ENCODE data around the gene ROR1. TPM values are rescaled to one million over a fixed set of nuclear protein-coding genes. Genes with fewer than 3 reads are reported as not detected.

The ROR1 gene
- total RNA-seq, 2 experiments from 2014 or later = not detected

DNA sequence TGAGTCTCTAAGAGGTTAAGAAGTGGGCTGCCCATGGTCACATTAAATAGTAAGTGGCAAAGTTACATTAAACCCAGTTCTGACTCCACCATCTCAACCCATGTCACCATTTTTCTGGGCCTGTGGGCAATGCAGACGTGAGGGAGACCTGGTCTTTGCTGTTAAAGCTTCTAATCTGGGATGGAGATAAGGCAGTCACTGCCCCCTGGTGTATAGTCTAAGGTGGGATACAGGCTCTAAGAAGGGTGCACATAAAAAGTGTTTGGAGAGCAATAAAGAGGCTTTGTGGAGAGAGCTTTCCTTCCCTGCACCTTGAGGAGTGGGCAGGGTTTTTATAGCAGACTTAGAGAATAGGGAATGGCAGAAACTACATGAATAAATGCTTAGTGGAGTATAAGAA, 141.3 kb downstream of the ROR1 start:
- Mint-ChIP-seq H3K36me3 (ENCODE audit: low read depth) (no peaks in the 10 kb centered on the region), H3K27ac (no peak overlapping the region)
- CTCF ChIA-PET = no interaction called here

DNA sequence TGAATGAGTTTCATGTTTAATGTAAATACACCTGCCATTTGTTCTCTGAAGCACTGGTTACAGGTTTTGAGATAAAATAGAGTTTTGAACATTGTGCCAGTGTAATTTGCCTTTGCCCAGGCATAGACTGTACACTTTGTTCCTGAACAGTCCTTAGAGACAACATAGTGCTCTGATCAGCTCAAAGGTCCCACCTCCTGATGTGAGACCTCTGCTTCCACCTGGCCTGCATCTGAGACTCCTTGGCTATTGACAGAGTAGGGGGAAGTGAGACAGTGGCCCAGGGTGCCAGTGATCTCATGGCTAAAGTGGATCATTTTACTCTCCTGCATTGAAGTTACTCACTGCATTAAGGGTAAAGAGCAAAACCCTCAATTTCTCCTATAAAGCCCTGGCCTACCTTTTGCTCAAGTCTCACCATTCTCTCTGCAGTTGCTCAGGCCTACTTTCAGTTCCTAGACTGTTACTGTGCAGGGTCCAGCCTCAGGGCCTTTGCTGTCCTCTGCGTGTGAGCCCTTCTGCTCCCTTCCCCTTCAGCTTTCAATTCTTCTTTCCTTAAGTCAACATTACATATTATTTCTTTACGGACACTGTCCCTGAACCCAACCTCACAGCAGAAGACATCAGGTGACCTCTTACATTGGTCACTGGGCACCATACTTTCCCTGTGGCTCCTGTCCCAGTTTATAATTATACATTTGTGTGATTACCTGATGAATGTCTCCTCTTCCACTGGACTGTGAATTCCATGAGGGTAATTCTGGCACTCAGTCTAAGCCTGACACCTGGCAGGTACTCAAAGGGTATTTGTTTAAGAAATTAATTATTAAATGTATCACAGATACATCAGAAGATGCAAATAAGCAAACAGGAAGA, 142.9 kb downstream of the ROR1 start:
- ATAC-seq (no peak), DNase-seq (no peak)
- ChIA-PET POLR2A (no interaction called here), CTCF (no interaction called here)
- Mint-ChIP-seq H3K27me3 (ENCODE audit: low read depth) (peaks cover 10% of the 10 kb centered on the region), H3K9me3 (ENCODE audit: insufficient read depth) (no peaks in the 10 kb centered on the region), H3K4me1 (ENCODE audit: low read depth) (no peaks in the 10 kb centered on the region), H3K27ac (no peak overlapping the region), H3K36me3 (ENCODE audit: low read depth) (no peaks in the 10 kb centered on the region), H3K4me3 (no peak overlapping the region)

More for the DNA sequence above, 141.3 kb downstream of the ROR1 start:
- H3K4me1 Mint-ChIP-seq (ENCODE audit: low read depth) = no peaks in the 10 kb centered on the region
- H3K9me3 Mint-ChIP-seq (ENCODE audit: insufficient read depth) = no peaks in the 10 kb centered on the region
- DNase-seq (no peak), ATAC-seq (no peak)
- peaks cover 7% of the 10 kb centered on the region for H3K27me3 Mint-ChIP-seq (ENCODE audit: low read depth)
- POLR2A ChIA-PET = no interaction called here
- no peak overlapping the region for H3K4me3 Mint-ChIP-seq

DNA sequence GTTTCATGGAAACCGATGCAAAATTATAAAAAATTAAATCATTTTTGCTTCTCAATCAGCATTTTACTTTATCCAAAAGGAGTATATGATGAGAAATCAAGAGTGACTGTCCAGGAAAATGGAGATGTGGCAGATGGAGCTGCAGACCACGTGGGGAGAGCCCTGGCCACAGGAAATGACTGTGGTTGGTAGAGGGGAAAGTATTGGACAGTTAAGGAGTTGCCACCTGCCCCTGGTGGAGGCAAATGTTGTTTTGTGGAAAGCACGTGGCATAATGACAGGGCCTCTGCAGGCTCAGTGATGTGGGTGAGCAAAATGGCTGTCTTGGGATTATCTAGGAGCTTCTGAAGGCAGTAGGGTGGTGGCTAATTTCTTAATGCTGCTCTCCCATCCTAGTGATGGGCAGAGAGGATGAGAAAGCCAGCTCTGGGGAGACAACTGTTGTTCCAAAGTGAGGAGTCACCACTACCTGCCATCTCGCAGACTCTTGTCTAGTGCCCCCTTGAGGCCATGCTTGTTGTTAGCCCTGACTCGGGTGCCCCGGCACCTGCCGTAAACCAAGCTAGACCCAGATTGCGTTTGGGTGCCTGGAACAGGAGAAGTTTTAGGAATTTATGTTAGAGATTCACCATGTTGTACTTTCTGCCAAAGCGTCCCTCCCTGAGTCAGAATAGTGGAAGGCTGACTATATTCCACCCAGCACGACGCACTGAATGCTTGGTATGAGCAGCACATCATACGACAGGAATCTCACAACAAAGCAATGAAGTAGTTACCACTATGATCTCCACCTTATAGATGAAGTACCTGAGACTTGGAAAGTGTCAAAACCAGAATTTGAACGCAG, 144.0 kb downstream of the ROR1 start:
- ChIA-PET CTCF (interaction anchor here (0.8 kb wide), 1 partner anchor 301 kb away, joined by 4 read pairs; no protein-coding TSS in a partner anchor), POLR2A (no interaction called here)
- ATAC-seq = no peak
- H3K36me3 Mint-ChIP-seq (ENCODE audit: low read depth) = no peaks in the 10 kb centered on the region
- H3K27ac Mint-ChIP-seq = no peak overlapping the region
- no peaks in the 10 kb centered on the region for H3K9me3 Mint-ChIP-seq (ENCODE audit: insufficient read depth)
- H3K27me3 Mint-ChIP-seq (ENCODE audit: low read depth) = peaks cover 3% of the 10 kb centered on the region
- peak; percentile 26 for DNase-seq
- H3K4me3 Mint-ChIP-seq = no peak overlapping the region
- H3K4me1 Mint-ChIP-seq (ENCODE audit: low read depth) = no peaks in the 10 kb centered on the region

DNA sequence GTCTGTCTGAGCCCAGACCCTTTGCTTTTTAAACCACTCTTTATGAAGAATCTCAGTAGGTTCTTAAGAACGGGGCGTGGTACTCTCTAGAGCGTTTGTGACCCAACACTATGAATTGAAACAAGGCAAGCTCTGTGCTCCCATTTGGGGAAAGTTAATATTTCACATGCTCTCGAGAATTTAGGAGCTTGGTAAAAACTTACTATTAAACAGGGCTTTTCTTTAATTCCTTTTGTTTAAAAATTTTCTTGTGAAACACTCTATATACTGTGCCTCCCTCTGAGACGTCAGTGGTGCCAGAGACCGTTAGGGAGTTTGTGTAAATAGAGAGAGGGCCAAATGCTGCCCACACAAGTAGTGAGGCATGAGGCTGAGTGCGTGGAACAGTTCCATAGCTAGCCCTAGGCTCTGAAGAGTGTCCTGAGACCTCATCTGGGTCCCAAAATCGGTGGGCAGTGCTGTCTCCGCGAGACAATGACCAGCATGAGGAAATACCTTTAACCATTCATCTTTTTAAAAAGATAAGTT, 144.7 kb downstream of the ROR1 start:
- H3K27ac Mint-ChIP-seq = no peak overlapping the region
- ATAC-seq (no peak), DNase-seq (no peak)
- CTCF ChIA-PET = interaction anchor here (0.7 to 0.8 kb wide), 2 partner anchors 227 to 302 kb away, joined by 3 to 4 read pairs; no protein-coding TSS in a partner anchor
- POLR2A ChIA-PET = no interaction called here
- no peaks in the 10 kb centered on the region for H3K4me1 Mint-ChIP-seq (ENCODE audit: low read depth)
- no peaks in the 10 kb centered on the region for H3K36me3 Mint-ChIP-seq (ENCODE audit: low read depth)
- peaks cover 3% of the 10 kb centered on the region for H3K27me3 Mint-ChIP-seq (ENCODE audit: low read depth)
- no peak overlapping the region for H3K4me3 Mint-ChIP-seq
- H3K9me3 Mint-ChIP-seq (ENCODE audit: insufficient read depth) = no peaks in the 10 kb centered on the region

DNA sequence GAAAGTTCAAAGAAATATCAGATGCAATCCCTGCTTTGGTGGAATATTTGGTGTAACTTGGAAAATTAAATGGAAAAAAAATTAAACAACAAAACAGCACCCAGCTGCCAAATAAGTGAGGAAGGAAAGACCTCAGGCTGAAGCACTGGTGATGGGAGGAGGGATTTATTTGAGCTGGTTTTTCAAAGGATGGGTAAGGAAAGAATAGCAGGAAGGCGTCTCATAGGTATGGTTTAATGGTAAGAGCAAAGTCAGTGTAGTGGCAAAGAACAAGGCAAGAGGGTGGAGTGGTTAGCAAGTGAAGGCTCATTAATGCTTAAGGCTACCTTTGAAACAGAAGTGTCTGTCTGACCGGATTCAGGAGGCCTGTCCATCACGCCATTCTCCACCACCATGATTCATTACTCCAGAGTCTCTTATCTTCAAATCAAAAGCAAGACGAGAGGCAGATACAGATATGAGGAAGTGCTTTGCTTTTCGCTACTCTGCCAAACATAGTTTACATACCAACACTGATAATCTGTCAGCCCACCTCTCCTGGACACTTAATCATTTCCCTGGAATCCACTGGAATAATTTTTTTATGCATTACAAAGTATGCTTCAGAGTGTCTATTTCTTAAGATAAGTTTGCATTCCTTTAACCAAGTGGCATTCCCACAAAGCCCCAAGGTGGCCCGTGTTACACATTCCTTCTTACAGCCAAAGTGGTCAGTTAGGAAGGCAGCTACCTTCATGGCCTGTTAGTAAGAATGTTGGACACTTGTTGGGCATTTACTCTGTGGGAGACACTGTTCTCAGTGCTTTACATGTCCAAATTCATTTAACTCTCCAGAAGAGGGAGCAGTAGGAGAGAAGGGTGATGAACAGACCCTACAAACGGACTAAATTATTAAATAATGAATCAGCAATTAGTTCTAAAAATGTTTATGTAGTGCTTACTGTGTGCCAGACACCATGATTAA, 146.6 kb downstream of the ROR1 start:
- Mint-ChIP-seq H3K27me3 (ENCODE audit: low read depth) (peaks cover 3% of the 10 kb centered on the region), H3K4me1 (ENCODE audit: low read depth) (no peaks in the 10 kb centered on the region), H3K4me3 (no peak overlapping the region)

DNA sequence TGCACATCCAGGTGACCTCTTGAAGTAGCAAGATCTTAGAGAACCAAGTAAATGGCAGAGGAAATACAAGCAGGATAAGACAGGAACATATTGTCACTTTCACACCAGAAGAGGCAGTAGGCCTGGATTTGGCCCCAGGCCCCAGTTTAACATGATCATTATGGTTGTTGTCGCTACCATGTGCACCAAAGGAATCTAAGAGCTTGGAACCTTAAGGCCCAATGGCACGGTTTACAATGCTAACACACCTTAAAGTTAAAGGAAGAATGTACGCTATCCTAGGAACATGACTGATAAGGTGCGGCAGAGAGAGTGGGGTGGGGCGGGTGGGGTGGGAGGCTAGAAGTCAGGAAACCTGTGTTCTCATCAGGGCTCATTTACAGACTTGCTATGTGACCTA, 147.5 kb downstream of the ROR1 start:
- Mint-ChIP-seq H3K27ac (no peak overlapping the region), H3K9me3 (ENCODE audit: insufficient read depth) (no peaks in the 10 kb centered on the region), H3K27me3 (ENCODE audit: low read depth) (peaks cover 3% of the 10 kb centered on the region), H3K36me3 (ENCODE audit: low read depth) (no peaks in the 10 kb centered on the region), H3K4me3 (no peak overlapping the region), H3K4me1 (ENCODE audit: low read depth) (no peaks in the 10 kb centered on the region)
- DNase-seq (no peak), ATAC-seq (no peak)
- ChIA-PET POLR2A (no interaction called here), CTCF (no interaction called here)

More for the DNA sequence above, 146.6 kb downstream of the ROR1 start:
- ATAC-seq = no peak
- H3K36me3 Mint-ChIP-seq (ENCODE audit: low read depth) = no peaks in the 10 kb centered on the region
- no peak overlapping the region for H3K27ac Mint-ChIP-seq
- H3K9me3 Mint-ChIP-seq (ENCODE audit: insufficient read depth) = no peaks in the 10 kb centered on the region
- CTCF ChIA-PET = interaction anchor here (1.1 kb wide), 1 partner anchor 217 kb away, joined by 4 read pairs; no protein-coding TSS in a partner anchor
- DNase-seq = no peak
- POLR2A ChIA-PET = no interaction called here

DNA sequence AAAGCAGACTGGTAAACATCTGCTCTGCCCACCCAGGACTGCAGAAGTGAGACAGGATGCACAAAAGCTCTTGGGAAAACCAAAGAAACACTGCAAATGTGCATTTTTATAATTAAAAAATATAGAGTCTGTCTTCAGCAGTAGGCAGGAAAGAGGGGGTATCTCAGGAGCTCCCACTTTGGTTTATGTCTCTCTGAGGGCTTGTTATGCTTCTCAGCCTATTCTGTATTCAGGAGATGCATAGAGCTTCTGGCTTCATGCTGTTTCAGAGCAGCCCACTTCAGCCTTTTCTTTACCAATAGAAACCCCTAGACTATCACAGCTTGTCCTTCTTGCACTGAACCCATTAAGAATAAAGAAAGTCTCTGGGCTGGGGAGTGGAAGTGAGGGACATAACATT, 148.0 kb downstream of the ROR1 start:
- Mint-ChIP-seq H3K4me1 (ENCODE audit: low read depth) (no peaks in the 10 kb centered on the region), H3K36me3 (ENCODE audit: low read depth) (no peaks in the 10 kb centered on the region), H3K27me3 (ENCODE audit: low read depth) (peaks cover 3% of the 10 kb centered on the region), H3K9me3 (ENCODE audit: insufficient read depth) (no peaks in the 10 kb centered on the region), H3K4me3 (no peak overlapping the region), H3K27ac (no peak overlapping the region)
- no peak for DNase-seq
- ChIA-PET CTCF (no interaction called here), POLR2A (no interaction called here)
- no peak for ATAC-seq

DNA sequence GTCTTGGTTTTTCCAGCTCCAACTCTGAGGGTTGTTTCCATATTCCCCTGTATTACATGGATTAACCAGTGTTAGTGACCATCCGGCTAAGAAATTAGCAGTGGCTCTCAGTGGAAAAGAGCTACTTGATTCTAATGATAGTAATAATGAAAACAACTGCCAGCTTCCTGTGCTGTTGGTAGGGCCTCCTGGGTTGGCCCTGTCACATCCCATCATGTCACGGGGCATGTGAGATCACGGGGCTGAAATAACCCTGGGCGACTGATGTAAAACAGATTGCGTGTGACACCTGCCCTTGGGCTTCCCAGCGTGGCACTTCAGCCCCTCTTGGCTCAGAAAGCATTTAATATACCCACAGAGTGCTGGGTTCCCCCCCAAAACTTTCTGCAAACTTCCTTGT, 149.0 kb downstream of the ROR1 start:
- DNase-seq (no peak), ATAC-seq (no peak)
- Mint-ChIP-seq H3K4me1 (ENCODE audit: low read depth) (no peaks in the 10 kb centered on the region), H3K4me3 (no peak overlapping the region), H3K27me3 (ENCODE audit: low read depth) (peaks cover 3% of the 10 kb centered on the region), H3K9me3 (ENCODE audit: insufficient read depth) (no peaks in the 10 kb centered on the region), H3K27ac (no peak overlapping the region), H3K36me3 (ENCODE audit: low read depth) (no peaks in the 10 kb centered on the region)
- ChIA-PET POLR2A (no interaction called here), CTCF (no interaction called here)

DNA sequence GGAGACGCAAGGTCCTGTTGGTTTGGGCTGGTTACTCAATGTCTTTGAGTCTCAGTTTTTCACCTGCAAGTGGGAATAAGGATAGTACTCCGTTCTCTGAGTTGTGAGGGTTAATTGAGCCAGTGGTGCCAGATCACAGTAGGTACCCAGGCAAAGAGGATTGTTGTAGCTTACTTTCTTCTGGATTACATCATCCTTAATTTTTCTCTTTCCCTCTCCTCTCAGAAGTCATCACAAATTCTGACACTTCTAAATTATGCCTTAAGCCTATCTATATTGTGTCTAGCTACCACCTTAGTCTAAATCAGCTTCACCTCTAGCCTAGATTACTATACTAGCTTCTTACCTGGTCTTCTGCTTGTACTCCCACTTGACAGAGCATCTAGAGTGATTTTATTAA, 149.5 kb downstream of the ROR1 start:
- H3K36me3 Mint-ChIP-seq (ENCODE audit: low read depth) = no peaks in the 10 kb centered on the region
- H3K27me3 Mint-ChIP-seq (ENCODE audit: low read depth) = peaks cover 3% of the 10 kb centered on the region
- DNase-seq (no peak), ATAC-seq (no peak)
- no peaks in the 10 kb centered on the region for H3K4me1 Mint-ChIP-seq (ENCODE audit: low read depth)
- H3K9me3 Mint-ChIP-seq (ENCODE audit: insufficient read depth) = no peaks in the 10 kb centered on the region
- ChIA-PET CTCF (no interaction called here), POLR2A (no interaction called here)
- H3K4me3 Mint-ChIP-seq = no peak overlapping the region
- no peak overlapping the region for H3K27ac Mint-ChIP-seq

DNA sequence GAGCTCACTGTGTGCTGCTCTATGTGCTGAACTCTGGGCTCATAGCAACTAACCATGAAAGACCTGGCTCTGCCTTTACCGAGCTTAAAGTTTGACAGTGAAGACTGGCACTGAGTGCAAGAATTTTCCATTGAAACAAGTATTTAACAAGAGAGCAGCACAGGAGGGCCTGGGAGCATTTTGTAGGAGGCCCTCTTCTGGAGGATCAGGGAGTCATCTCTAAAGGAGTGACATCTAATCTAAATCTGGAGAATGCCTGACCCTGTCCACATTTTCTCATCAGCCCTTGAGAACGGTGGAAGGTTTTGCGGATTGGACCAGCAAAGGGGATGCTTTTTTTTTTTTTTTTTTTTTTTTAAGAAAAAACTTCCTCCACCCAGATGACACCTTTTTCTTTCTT, 150.8 kb downstream of the ROR1 start:
- peaks cover 3% of the 10 kb centered on the region for H3K27me3 Mint-ChIP-seq (ENCODE audit: low read depth)
- POLR2A ChIA-PET = no interaction called here

More for the DNA sequence above, 150.8 kb downstream of the ROR1 start:
- ATAC-seq (no peak), DNase-seq (no peak)
- no peaks in the 10 kb centered on the region for H3K9me3 Mint-ChIP-seq (ENCODE audit: insufficient read depth)
- H3K36me3 Mint-ChIP-seq (ENCODE audit: low read depth) = no peaks in the 10 kb centered on the region
- CTCF ChIA-PET = no interaction called here
- H3K4me3 Mint-ChIP-seq = no peak overlapping the region
- H3K27ac Mint-ChIP-seq = no peak overlapping the region
- no peaks in the 10 kb centered on the region for H3K4me1 Mint-ChIP-seq (ENCODE audit: low read depth)

All from activated CD8-positive, alpha-beta T cell treated with anti-CD3 and anti-CD28 coated beads, Interleukin-2, amount 10 ng/mL, durations not matched to agents 7 days and 5 days (primary cell).